B cell (primary cell): ENCODE data around the gene MSH3.

Experiments
- CTCF ChIP-seq: fragments of 200-600 bp; IDR thresholded peaks from one replicate; pipeline ENCODE4 v1.8.0; 2022; ENCODE audit warnings: antibody characterized with exemption, mild to moderate bottlenecking
- EZH2 ChIP-seq: IDR thresholded peaks from 2 replicates; pipeline ENCODE4 v1.6.1; 2012; ENCODE audit warnings: borderline replicate concordance, low read depth, mild to moderate bottlenecking, moderate library complexity, low read length; ENCODE audit not compliant: insufficient read depth, poor library complexity, severe bottlenecking

GRCh38 chr5:80904533-80905187 lies 250.2 kb downstream of the MSH3 start:
- TF ChIP-seq CTCF (no peak), EZH2 (no peak)
